Activated CD4-positive, alpha-beta T cell treated with anti-CD3 and anti-CD28 coated beads, Interleukin-2, Interleukin-4, amounts not matched to agents 100 ng/mL and 50 ng/mL, durations not matched to agents 16 hours and 8 hours (primary cell): ENCODE results near the gene AHCYL2.

Source experiments
- DNase-seq: peaks from one replicate; pipeline ENCODE4 v3.0.0-alpha.2; 2020; ENCODE audit warnings: low spot score

Gene AHCYL2

DNA sequence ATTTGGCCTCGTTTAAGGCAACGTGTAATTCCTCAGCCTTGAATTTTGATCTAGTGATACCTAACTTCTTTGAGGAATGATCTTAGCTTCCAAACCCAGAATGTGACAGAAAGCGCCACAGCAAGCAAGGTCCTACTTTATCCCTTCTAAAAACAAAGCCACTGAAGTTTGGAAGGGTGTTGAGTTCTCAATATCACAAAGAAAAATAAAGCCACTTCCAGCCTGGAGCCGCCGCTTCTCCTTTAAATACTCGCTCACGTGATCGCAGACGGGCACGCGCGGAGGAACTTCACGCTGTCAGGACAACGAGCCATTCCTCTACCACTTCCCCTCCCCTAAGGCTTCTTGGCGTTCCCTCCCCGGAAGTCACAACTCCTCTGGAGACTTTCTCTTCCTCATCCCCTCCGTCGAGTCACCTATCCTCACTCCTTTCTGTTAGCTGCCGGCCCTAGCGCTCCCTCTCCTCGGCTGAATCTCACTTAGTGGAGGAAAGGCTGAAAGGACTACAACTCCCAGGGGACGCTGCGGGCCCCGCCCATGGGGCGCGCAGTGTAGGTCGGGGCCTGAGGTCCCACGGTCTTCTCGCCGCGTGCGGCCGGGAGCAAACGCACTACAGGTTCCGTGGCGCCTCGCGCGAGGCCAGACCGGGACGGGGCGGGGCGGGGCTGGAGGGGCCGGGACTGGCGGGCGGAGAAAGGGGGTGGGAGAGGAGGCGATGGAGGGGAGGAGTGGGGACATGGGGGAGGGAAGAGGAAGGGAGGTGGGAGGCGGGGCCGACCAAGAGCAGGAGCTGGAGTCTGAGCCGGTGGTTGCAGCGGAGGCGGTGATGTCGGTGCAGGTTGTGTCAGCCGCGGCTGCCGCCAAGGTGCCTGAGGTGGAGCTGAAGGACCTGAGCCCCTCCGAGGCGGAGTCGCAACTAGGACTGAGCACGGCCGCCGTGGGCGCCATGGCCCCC, at the start of gene AHCYL2:
Gene AHCYL2, plus strand, starts transcription at position 780 of the 955 bp plus-strand sequence.
- peak; percentile 98 for DNase-seq

DNA sequence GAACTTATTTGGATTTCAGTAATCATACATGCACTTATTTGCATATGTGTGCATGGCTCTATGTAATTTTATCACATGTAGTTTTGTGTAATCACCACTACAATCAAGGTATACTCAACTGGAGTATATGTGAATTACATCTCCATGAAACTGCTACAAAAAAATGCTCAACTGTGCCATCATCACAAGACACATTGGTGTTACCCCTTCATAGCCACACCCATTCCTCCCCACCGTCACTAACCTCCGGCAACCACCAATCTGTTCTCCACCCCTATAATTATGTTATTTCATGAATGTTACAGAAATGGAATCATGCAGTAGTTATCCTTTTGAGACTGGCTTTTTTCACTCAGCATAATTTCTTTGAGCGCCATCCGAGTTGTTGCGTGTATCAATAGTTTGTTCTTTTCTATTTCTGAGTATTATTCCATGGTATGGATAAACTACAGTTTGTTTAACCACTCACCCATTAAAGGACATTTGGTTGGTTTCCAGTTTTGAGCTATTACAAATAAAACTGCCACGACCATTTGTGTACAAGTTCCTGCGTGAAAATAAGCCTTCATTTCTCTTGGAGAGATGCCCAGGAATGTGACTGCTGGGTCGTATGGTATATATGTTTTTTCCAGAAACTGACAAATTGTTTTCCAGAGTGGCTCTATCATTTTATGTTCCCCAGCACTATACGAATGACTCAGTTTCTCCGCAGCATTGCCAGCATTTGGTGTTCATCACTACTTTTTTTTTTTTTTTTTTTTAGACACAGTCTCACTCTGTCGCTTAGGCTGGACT, 47.7 kb upstream of the AHCYL2 start:
- DNase-seq = no peak

DNA sequence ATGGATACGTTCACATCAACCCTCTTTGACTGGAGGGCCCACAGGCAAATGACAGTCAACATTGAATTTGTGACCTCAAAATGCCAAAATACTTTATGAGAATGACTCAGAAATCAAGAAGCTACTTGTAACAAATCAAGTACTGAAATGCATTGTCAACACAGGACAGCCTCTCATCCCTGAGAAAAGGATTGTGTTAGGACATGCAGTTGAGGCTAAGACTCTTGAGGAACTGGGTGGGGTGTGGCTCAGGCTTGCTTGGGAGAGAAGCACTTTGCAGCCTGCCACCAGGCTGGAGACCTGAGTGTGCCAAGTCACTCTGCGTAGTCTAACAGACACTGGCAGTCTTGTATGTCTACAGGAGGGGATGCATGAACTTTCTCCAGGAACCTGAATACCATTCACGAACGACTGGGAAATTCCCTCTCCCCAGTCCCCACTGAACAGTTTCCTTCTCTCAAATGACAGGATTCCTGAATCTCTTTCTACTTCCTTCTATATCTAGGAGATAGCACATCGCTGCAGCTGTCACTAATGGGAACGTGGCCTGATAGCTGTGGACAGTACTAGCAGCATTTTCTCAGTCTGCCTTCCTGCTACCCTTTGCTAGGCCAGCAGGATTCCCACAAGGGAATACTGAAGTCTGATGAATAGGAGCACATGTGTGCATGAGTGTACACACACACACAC, 39.7 kb upstream of the AHCYL2 start:
- no peak for DNase-seq

DNA sequence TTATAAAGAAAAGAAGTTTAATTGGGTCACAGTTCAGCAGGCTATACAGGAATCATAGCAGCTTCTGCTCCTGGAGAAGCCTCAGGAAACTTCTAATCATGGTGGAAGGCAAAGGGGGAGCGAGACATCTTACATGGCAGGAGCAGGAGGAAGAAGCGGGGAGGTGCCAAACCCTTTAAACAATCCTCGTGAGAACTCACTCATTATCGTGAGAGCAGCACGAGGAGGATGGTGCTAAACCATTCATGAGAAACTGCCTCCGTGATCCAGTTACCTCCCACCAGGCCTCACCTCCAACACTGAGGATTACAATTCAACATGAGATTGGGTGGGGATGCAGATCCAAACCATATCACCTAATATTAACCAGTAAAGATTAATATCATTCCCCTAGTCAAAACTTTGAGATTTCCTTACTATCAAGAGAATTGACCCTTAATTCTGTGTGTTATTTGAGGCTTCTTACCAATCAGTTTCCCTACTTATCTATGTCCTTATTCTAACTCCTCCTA, 38.0 kb upstream of the AHCYL2 start:
- DNase-seq = no peak

DNA sequence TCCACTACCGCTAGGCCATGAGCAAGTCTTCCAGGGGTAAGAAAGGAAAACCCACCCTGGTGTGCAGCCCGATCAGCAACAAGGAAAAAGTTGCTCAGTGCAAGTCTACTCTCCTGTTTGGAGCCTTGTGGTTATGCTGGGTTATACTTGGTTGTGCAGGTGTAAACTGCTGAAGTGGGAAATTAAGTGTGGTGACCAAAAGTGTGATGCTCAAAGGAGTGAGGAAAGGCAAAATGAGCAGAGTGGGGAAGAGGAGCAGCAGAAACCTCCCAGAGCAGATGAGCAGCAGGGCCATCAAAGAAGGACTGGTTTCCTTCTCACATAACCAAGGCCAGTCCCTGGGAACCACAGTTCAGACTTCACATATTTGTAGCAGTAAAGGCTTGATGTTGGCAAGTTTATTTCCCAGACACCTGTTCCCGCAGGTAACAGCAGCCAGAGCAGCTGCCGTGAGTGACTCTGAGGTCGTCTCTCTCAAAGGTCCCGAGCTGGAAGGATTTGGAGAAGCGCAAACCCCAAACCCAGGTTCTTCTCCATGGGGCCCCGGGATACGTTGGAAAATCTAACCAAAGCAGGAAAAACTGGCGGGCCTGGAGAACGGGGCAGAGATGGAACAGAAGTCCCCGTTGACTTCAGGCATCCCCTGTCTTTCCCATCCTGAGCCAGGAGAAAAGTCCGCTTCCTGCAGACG, 37.0 kb upstream of the AHCYL2 start:
- DNase-seq = no peak

DNA sequence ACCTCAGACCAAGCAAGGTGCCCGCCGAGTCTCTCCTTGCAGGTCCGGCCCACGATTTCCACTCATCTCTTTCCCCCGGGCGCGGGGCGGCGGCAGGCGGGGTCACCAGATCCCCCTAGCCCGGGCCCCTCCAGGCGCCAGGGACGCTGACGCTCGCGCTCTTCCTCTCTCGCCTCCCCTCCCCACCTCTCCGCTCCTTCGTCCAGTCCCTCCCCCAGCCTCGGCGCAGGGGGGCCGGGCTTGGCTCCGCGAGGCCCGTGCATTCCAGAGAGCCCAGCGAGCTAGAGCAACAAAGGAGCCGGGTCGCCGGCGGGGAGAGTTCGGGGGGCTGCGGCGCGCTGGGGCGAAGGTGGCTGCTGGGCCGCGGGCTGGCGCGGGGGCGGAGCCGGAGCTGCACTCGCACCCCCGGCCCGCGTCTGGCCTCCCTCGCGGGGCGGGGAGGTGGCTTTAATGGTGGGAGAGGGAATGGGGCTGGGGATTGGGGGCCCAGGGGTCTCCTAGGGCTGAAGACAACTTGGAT, 36.4 kb upstream of the AHCYL2 start, which contains the start of gene SMO:
Gene SMO, plus strand, starts transcription at position 262 of the 520 bp plus-strand sequence. CDS start 519 bp downstream, outside the sequence.
- DNase-seq = no peak

DNA sequence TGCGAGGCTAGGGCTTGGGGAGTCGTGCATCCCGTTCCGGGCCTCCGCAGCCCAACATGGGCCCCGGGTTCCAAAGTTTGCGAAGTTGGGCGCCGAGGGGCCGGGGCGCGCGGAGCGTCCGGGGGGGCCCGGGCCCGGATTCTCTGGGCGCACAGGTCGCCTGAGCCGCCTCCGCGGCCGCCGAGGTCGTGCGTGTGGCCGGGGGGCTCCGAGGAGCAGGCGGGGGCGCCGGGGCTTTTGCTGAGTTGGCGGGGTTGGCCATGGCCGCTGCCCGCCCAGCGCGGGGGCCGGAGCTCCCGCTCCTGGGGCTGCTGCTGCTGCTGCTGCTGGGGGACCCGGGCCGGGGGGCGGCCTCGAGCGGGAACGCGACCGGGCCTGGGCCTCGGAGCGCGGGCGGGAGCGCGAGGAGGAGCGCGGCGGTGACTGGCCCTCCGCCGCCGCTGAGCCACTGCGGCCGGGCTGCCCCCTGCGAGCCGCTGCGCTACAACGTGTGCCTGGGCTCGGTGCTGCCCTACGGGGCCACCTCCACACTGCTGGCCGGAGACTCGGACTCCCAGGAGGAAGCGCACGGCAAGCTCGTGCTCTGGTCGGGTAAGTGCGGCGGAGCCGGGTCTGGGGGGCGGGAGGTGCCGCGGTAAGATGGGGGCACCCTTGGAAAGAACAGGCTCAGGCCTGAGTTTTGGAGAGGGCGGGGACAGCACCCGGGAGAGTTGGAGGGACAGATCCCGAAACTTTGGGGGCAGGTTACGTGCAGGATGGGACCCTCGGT, 35.8 kb upstream of the AHCYL2 start:
- no peak for DNase-seq

DNA sequence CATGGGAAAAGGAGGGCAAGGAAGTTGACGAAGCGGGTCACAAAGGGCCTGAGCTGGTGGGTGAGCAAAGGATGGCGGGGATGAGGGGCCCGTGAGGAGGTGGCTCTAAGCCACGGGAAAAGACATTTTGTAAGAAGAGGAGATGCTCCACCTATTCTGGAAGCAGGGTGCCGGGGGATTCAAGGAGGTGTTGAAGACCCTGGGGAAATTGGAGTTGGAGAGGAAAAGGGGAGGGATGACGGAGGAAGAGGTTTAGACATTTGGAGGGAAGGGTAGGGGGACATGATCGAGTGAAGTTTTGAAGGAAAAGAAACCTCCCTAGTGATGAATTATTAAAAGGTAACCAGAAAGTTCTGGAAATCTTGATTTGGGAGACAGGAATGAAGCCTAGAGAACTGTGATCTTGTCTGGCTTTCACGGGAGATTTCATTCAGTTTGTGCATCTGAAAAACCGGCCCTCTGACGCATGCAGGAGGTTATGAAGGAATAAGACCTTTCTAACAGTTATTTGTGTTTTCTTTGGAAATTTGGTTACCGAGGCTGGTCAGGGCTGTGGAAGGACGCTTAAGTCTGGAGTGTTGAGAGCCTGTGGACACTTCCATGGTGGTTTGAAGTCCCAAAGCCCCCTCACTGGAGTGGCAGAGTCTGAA, 35.0 kb upstream of the AHCYL2 start:
- DNase-seq = no peak

DNA sequence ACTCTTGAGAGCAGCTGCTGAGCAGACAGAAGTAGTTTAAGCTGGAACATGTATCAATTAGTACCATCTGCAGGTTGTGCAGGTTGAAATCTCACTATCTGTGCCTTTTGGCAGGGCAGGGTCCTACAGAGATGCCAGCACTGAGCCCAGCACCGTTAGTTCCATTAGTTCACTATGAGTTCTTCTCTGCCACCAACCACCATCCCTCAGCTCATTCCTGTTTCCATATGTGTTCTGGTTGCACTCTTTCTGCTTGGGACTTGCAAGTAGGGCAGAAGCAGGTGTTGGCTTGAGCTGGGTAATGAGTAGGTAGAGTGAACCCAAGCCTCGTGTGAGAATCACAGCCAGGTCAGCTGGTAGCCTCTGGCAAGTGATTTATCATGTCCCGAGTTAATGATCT, 33.6 kb upstream of the AHCYL2 start:
- DNase-seq = no peak

DNA sequence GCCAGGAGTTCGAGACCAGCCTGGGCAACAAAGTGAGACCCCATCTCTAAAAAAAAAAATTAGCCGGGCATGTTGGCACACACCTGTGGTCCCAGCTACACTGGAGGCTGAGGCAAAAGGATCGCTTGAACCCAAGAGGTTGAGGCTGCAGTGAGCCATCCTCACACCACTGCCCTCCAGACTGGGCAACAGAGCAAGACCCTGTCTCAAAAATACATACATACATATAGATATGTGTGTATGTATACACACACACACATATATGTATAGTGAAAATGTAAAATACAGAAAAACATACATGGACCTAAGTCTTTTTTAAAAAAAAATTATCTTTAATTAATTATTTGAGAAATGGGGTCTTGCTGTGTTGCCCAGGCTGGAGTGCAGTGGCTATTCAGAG, 30.9 kb upstream of the AHCYL2 start:
- no peak for DNase-seq

DNA sequence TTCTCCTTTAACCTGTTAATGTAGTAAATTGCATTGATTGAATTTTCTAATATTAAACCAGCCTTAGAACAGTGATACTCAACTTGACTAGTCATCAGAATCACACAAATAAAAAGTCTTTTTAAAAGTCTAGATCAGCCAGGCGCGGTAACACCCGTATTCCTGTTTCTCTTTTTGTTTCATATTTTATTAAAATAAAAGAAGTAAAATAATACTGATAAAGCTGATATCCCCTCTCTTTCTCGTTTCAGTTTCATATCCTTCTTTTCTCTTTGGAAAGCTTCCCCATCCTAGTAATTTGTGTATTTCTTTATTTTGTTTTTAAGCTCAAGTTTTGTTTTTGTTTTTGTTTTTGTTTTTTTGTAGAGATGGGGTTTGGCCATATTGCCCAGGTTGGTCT, 27.1 kb upstream of the AHCYL2 start:
- DNase-seq = no peak

DNA sequence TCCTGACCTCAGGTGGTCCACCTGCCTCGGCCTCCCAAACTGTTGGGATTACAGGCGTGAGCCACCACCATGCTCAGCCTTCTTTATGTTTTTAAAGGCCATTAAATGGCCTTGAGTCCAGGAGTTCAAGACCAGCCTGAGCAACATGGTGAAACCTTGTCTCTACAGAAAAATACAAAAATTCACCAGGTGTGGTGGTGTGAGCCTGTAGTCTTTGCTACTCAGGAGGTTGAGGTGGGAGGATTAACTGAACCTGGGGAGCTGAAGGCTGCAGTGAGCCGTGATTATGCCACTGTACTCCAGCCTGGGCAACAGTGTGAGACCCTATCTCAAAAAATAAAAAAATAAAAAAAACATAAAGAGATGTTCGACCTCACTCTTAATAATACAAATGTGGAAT, 25.4 kb upstream of the AHCYL2 start:
- DNase-seq = no peak

DNA sequence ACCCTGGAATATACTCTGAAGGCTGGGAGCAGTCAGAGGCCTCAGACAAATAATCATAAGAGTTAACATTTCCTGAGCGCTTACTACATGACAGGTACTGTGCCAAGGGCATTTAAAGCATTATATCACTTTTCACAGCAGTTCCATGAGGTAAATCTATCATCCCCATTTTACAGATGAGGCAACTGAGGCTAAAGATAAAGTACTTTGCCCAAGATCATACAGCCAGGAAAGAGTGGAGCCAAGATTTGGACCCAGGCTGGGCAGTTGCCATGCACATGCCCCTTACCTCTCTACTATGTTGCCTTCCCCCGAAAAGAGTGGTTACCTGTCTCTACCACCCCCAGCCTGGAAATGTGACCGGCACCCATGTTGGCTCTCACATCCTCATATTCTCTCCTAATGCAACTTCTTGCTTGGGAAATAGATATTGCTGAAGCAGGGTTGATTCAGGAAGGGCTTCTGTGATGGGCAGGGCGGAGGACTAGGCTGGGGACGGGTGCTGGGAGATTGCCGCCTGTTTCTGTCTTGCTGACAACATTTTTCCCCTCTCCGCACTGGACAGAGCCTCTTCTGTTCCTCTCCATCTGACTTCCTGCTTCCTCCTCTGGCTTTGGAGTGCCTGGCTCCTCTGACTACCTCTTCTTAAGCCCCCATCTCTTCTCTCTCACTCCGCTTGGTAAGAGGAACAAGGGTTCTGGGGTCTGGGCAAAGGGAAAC, 22.6 kb upstream of the AHCYL2 start:
- no peak for DNase-seq

DNA sequence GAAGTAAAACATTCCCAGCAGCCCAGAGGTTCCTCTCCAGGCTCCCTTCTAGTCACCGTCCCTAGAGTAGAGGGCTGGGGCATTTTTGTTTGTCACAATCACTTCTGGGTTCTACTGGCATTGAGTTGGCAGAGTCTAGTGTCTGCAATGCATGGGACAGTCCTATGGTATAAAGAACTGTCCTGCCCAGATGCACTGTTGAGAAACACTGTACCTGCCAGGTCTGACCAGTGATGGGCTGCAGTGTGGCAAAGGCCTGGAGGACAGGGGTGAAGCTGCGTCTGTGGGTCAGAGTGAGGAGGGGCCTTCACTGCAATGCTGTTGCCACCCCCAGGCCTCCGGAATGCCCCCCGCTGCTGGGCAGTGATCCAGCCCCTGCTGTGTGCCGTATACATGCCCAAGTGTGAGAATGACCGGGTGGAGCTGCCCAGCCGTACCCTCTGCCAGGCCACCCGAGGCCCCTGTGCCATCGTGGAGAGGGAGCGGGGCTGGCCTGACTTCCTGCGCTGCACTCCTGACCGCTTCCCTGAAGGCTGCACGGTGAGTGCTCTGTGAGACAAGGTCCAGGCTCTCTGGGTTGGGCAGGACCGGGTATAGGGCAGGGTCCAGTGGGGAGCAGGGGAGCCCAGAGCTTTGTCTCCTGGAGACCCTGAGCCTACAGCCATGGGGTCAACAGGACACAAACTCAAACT, 21.6 kb upstream of the AHCYL2 start:
- DNase-seq = no peak

DNA sequence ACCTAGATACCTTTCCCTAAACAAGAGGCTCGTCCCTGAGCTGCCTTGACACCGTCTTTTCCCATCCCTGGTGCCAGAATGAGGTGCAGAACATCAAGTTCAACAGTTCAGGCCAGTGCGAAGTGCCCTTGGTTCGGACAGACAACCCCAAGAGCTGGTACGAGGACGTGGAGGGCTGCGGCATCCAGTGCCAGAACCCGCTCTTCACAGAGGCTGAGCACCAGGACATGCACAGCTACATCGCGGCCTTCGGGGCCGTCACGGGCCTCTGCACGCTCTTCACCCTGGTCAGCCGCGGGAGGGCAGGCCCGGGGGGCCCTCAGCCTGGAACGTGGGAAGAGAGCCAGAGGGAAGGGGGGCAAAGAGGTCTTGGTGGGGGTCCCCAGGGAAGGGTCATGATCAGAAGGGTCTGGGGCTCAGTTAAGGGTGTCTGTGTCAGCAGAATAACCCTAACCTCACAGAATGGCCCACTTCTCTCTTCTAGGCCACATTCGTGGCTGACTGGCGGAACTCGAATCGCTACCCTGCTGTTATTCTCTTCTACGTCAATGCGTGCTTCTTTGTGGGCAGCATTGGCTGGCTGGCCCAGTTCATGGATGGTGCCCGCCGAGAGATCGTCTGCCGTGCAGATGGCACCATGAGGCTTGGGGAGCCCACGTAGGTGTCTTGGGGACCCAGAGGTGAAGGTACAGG, 19.6 kb upstream of the AHCYL2 start:
- DNase-seq = no peak

DNA sequence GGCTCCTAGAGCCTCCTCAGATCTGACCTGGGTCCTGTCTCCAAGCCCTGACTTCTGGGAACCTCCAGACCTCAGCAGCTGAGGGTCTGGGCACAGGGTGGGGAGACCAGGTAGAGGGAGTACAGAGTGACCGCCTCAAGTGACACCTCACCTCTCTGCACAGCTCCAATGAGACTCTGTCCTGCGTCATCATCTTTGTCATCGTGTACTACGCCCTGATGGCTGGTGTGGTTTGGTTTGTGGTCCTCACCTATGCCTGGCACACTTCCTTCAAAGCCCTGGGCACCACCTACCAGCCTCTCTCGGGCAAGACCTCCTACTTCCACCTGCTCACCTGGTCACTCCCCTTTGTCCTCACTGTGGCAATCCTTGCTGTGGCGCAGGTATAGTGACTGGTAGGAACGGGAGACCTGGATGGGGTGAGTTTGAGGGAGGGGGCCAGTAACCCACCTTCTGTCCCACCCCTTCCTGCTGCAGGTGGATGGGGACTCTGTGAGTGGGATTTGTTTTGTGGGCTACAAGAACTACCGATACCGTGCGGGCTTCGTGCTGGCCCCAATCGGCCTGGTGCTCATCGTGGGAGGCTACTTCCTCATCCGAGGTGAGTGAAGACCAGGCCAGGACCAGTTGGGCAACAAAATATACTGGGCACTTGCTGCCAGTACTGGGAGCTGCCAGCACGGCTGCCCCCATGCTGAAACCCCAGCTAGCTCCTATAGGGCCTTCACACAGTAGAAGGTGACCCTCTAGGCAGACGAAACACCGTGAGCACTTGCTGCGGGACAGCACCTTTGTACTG, 18.6 kb upstream of the AHCYL2 start:
- no peak for DNase-seq

DNA sequence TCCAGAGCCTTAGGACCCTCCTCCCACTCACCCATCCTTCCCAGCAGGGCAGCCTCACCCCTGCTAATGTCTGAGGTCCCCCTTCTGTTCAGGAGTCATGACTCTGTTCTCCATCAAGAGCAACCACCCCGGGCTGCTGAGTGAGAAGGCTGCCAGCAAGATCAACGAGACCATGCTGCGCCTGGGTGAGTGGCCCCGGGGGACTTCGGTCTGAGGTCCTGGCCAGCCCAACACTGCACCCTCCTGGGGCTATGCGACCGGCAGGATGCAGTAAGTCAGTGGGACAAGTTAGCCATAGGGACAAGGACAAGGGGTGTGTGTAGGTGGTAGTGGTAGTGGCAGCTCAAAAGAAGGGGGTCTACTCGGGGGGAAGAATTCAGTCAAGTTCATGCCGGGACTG, 16.2 kb upstream of the AHCYL2 start:
- no peak for DNase-seq
